Activated T-cell treated with anti-CD3 and anti-CD28 coated beads, Interleukin-2, amount 50 U/mL, for 4 hours (primary cell): ENCODE measurements around the gene KRTAP2-3. TPM values are rescaled to one million over a fixed set of nuclear protein-coding genes. Genes with fewer than 3 reads are reported as not detected.

ENCODE experiments used
- ATAC-seq, 2 donors: fragments of 200-7000 bp; cut with Tn5 transposase; one replicate each; pipeline ENCODE4 v1.10.0; 2021
- DNase-seq: peaks from one replicate; pipeline ENCODE4 v3.0.0-alpha.2; 2020
- H3K27me3 Mint-ChIP-seq: one replicate; pipeline ENCODE4 v1.8.0; 2021; ENCODE audit warnings: low read depth, mixed read lengths
- H3K36me3 Mint-ChIP-seq: one replicate; pipeline ENCODE4 v1.8.0; 2022; ENCODE audit warnings: mixed read lengths; ENCODE audit not compliant: insufficient read depth
- H3K4me1 Mint-ChIP-seq: one replicate; pipeline ENCODE4 v1.8.0; 2021; ENCODE audit warnings: low read depth, mixed read lengths
- H3K4me3 Mint-ChIP-seq: one replicate; pipeline ENCODE4 v1.8.0; 2021; ENCODE audit warnings: mild to moderate bottlenecking, moderate library complexity, mixed read lengths
- H3K9me3 Mint-ChIP-seq: one replicate; pipeline ENCODE4 v1.8.0; 2021; ENCODE audit warnings: mixed read lengths
- total RNA-seq, 3 donors: library from RNA; stranded (reverse); gene quantifications; one replicate each; pipeline ENCODE4 v1.2.1, GENCODE V29; 2021

KRTAP2-3 gene
- total RNA-seq, 3 donors from 2014 or later, result not detected

GRCh38 chr17:41029633-41030245 lies 30.2 kb downstream of the KRTAP2-3 start, which contains the start of gene KRTAP1-4:
TSS of gene KRTAP1-4 (minus strand) at chr17:41030195. CDS start at chr17:41030078, 117 bp downstream.
- Mint-ChIP-seq H3K36me3 (no peaks in the 10 kb centered on the region), H3K9me3 (no peaks in the 10 kb centered on the region), H3K4me1 (no peaks in the 10 kb centered on the region), H3K27me3 (peaks cover 33% of the 10 kb centered on the region), H3K4me3 (no peak within 1 kb of the TSS)
- no peak for DNase-seq
- ATAC-seq, result no peak

DNA sequence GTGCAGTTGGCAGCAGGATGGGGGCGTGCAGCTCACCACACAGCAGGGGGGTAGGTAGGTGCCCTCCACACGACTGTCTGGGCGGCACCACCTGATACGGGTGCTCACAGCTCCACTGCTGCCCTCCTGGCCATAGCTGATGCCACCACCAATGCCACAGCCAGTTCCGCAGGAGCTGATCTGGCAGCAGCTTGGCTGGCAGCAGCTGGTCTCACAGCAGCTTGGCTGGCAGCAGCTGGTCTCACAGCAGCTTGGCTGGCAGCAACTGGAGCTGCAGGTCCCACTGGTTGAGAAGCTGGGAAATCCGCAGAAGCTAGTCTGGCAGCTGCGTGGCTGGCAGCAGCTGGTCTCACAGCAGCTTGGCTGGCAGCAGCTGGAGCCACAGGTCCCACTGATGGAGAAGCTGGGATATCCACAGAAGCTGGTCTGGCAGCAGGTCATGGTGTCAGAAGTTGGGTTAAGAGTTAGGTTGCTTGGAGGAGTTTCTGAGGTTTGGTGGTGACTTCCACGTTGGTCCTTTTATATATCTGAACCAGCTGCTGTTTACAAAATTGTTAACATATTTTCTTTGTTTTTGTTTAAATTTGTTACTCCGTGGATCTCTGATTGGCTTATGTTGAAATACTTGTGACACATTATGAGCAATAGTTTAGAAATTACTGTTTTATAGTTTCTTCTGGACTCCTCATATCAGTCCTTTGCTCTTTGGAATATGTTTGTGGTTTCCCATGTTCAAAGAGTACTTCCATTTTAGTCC lies 33.0 kb downstream of the KRTAP2-3 start, which contains the start of gene KRTAP1-5:
Gene KRTAP1-5 (minus strand): TSS at position 494 of the 757 bp plus-strand sequence. CDS start 53 bp downstream, at position 441.
- DNase-seq (no peak), ATAC-seq (no peak)
- Mint-ChIP-seq H3K36me3 (no peaks in the 10 kb centered on the region), H3K4me3 (no peak within 1 kb of the TSS), H3K4me1 (no peaks in the 10 kb centered on the region), H3K27me3 (peaks cover 20% of the 10 kb centered on the region), H3K9me3 (no peaks in the 10 kb centered on the region)

DNA sequence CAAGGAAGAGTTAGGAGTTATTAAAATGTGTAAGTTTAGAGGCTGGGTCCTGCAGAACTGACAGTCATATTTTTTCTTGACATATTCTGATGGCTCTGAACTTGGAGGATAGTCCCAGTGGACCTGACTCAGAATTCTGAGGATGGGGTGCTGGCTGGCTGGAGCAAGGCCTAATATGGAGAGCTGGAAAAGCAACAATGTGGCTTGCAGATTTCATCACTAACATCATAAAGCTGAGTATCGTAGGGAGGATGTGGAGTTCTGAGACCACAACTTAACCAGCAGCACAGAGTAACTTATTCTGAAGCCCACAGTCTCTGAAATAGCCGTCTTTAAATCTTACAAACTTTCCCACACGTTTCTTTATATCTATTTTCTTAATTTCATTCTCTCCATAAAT lies 35.2 kb downstream of the KRTAP2-3 start:
- ATAC-seq (no peak), DNase-seq (no peak)
- no peaks in the 10 kb centered on the region for H3K4me1 Mint-ChIP-seq
- no peaks in the 10 kb centered on the region for H3K9me3 Mint-ChIP-seq
- no peak overlapping the region for H3K4me3 Mint-ChIP-seq
- peaks cover 11% of the 10 kb centered on the region for H3K27me3 Mint-ChIP-seq
- no peaks in the 10 kb centered on the region for H3K36me3 Mint-ChIP-seq

DNA sequence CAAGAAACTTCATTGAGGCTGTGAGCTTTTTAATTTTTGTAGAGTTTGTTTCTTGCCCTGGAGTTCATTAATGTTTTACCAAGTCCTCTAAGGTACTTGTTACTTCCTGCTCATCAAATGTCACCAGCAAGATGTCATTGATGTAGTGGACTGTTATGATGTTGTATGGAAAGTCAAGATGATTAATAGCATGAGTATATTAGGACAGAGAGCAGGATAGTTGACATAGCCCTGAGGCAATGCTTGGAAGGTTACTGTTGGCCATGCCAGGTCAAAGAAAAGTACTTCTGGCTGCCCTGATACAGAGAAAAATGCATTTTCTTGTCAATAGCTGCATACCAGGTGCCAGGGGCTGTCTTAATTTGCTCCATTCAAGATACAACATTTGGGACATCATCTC lies 39.6 kb downstream of the KRTAP2-3 start:
- Mint-ChIP-seq H3K27me3 (no peaks in the 10 kb centered on the region), H3K4me3 (no peak overlapping the region), H3K4me1 (no peaks in the 10 kb centered on the region), H3K36me3 (no peaks in the 10 kb centered on the region), H3K9me3 (no peaks in the 10 kb centered on the region)
- no peak for DNase-seq
- no peak for ATAC-seq

GRCh38 chr17:41019415-41019814 lies 40.5 kb downstream of the KRTAP2-3 start:
- H3K4me3 Mint-ChIP-seq, result no peak overlapping the region
- no peaks in the 10 kb centered on the region for H3K4me1 Mint-ChIP-seq
- ATAC-seq (no peak), DNase-seq (no peak)
- peaks cover 4% of the 10 kb centered on the region for H3K27me3 Mint-ChIP-seq
- H3K36me3 Mint-ChIP-seq, result no peaks in the 10 kb centered on the region
- no peaks in the 10 kb centered on the region for H3K9me3 Mint-ChIP-seq

GRCh38 chr17:41018541-41018940 lies 41.4 kb downstream of the KRTAP2-3 start:
- Mint-ChIP-seq H3K9me3 (no peaks in the 10 kb centered on the region), H3K27me3 (peaks cover 4% of the 10 kb centered on the region), H3K36me3 (no peaks in the 10 kb centered on the region), H3K4me1 (no peaks in the 10 kb centered on the region), H3K4me3 (no peak overlapping the region)
- ATAC-seq (no peak), DNase-seq (no peak)

GRCh38 chr17:41016578-41017215 lies 43.2 kb downstream of the KRTAP2-3 start:
- Mint-ChIP-seq H3K4me1 (no peaks in the 10 kb centered on the region), H3K36me3 (no peaks in the 10 kb centered on the region), H3K4me3 (no peak overlapping the region), H3K27me3 (peaks cover 4% of the 10 kb centered on the region), H3K9me3 (no peaks in the 10 kb centered on the region)
- DNase-seq (no peak), ATAC-seq (no peak)

DNA sequence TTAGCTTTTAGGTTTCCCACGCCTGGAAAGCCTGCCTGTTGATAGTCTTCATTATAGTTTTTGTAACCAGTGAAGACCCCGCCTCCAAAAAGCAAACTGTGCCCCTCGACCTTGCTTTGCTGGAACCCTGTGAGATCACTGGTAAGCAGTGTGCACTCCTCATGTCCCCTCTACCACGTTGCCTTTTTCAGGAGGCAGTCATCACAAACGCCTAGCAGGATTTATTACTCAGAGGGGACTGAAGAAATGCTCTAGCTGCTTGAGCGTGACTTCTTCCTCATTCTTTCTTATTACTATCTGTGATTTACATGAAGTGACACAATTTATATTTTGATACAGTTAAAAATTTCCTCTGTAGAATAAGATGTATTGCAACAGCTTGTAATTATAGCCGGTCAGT lies 44.5 kb downstream of the KRTAP2-3 start:
- no peaks in the 10 kb centered on the region for H3K36me3 Mint-ChIP-seq
- H3K4me3 Mint-ChIP-seq, result no peak overlapping the region
- DNase-seq, result no peak
- H3K27me3 Mint-ChIP-seq, result peaks cover 4% of the 10 kb centered on the region
- ATAC-seq, result no peak
- H3K4me1 Mint-ChIP-seq, result no peaks in the 10 kb centered on the region
- no peaks in the 10 kb centered on the region for H3K9me3 Mint-ChIP-seq

DNA sequence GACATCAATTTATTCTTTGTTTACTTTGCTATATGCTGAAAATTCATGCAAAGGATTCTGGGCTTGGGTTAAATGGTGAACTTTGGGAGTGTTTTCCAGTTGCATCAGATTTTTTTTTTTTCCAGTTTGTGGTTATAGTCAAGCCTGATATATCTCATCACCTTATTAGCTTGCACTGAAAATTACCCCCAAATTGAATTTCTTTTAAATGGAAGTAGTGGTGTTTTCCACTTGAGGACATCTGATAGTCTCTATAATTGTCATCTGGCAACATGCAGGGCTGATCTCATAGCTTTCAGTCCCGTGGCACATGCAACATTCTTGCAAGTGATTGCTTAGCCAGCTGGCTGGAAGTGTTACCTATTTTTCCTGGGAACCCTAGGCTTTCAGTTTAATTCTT lies 46.3 kb downstream of the KRTAP2-3 start:
- Mint-ChIP-seq H3K4me1 (no peaks in the 10 kb centered on the region), H3K9me3 (no peaks in the 10 kb centered on the region), H3K27me3 (peaks cover 4% of the 10 kb centered on the region), H3K36me3 (no peaks in the 10 kb centered on the region), H3K4me3 (no peak overlapping the region)
- no peak for DNase-seq
- ATAC-seq, result no peak

GRCh38 chr17:41013181-41013580 lies 46.7 kb downstream of the KRTAP2-3 start:
- DNase-seq (no peak), ATAC-seq (no peak)
- peaks cover 4% of the 10 kb centered on the region for H3K27me3 Mint-ChIP-seq
- no peaks in the 10 kb centered on the region for H3K4me1 Mint-ChIP-seq
- no peak overlapping the region for H3K4me3 Mint-ChIP-seq
- H3K9me3 Mint-ChIP-seq, result no peaks in the 10 kb centered on the region
- H3K36me3 Mint-ChIP-seq, result no peaks in the 10 kb centered on the region

- no peaks in the 10 kb centered on the region for H3K4me1 Mint-ChIP-seq
- no peaks in the 10 kb centered on the region for H3K9me3 Mint-ChIP-seq
- DNase-seq (no peak), ATAC-seq (no peak)
- peaks cover 4% of the 10 kb centered on the region for H3K27me3 Mint-ChIP-seq
- H3K36me3 Mint-ChIP-seq, result no peaks in the 10 kb centered on the region
- no peak overlapping the region for H3K4me3 Mint-ChIP-seq
Observed at GRCh38 chr17:41012326-41013120, 47.4 kb downstream of the KRTAP2-3 start.

- Mint-ChIP-seq H3K27me3 (peaks cover 6% of the 10 kb centered on the region), H3K4me1 (no peaks in the 10 kb centered on the region), H3K9me3 (no peaks in the 10 kb centered on the region), H3K36me3 (no peaks in the 10 kb centered on the region), H3K4me3 (no peak overlapping the region)
- DNase-seq, result no peak
- no peak for ATAC-seq
Observed at GRCh38 chr17:41010441-41010840, 49.5 kb downstream of the KRTAP2-3 start.

- Mint-ChIP-seq H3K27me3 (peaks cover 5% of the 10 kb centered on the region), H3K4me3 (no peak overlapping the region), H3K36me3 (no peaks in the 10 kb centered on the region), H3K4me1 (no peaks in the 10 kb centered on the region), H3K9me3 (no peaks in the 10 kb centered on the region)
- DNase-seq, result no peak
- ATAC-seq, result no peak
Observed at GRCh38 chr17:41009936-41010335, 50.0 kb downstream of the KRTAP2-3 start.

DNA sequence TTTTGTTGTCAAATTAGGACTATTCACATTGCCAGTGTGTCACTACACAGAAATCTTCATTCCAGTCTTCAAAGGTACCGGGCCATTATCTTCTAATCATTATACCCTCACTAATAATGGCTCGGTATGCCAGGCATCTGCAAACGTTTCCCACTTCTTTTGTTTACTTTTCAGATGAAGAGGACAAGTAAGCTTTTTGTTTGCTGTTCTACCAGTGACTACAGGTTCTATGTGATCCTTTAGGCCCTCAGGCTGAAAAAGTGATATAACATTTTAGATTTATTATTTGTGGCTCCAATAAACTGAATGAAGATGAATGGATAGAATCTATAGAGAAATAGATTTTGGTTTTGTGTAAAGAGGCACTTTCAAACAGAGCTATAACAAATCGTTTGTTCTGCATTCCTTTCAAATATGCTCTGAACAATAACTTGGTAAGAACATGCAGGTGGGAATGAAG lies 50.6 kb downstream of the KRTAP2-3 start:
- H3K36me3 Mint-ChIP-seq, result no peaks in the 10 kb centered on the region

More for the DNA sequence above, 50.6 kb downstream of the KRTAP2-3 start:
- Mint-ChIP-seq H3K9me3 (no peaks in the 10 kb centered on the region), H3K4me1 (no peaks in the 10 kb centered on the region), H3K27me3 (peaks cover 2% of the 10 kb centered on the region), H3K4me3 (no peak overlapping the region)
- DNase-seq (no peak), ATAC-seq (no peak)
